ENCODE data around the gene CDC42BPB.

CDC42BPB gene

DNA sequence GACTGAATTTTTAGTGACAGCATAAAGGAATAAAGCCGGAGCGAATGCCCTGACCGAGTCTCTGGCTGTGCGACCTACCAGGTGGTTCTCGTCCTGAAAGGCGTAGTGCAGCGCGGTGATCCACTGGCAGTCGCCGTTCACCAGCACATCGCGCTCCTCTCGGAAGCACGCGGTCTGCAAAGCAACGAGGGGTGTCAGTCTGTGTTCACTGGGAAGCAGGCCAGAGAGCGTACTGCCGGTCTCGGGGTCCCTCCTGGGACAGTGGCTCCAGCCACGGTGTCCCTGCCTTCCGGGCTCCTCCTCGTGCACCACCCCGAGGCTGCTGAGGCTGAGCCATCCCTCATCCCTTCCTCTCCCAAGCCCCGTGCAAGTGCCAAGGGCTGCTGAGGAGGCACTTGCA lies 53.5 kb downstream of the CDC42BPB start:
- Histone ChIP-seq H2AFZ (no peak overlapping the region), H3K9me3 (ENCODE audit: control insufficient read depth, low read length) (no peaks in the 10 kb centered on the region), H3K4me2 (ENCODE audit: low read length) (no peak overlapping the region), H3K27ac (no peak overlapping the region), H3K4me3 (ENCODE audit: low read depth, low read length) (no peak overlapping the region), H3K9ac (no peak overlapping the region), H3K36me3 (ENCODE audit: control insufficient read depth, insufficient read depth, low read length) (no peaks in the 10 kb centered on the region), H3K27me3 (ENCODE audit: control insufficient read depth, insufficient read depth, low read length) (no peaks in the 10 kb centered on the region), H3K4me1 (no peaks in the 10 kb centered on the region), H3K79me2 (peaks cover 60% of the 10 kb centered on the region)
- TF ChIP-seq, protein P1, sequence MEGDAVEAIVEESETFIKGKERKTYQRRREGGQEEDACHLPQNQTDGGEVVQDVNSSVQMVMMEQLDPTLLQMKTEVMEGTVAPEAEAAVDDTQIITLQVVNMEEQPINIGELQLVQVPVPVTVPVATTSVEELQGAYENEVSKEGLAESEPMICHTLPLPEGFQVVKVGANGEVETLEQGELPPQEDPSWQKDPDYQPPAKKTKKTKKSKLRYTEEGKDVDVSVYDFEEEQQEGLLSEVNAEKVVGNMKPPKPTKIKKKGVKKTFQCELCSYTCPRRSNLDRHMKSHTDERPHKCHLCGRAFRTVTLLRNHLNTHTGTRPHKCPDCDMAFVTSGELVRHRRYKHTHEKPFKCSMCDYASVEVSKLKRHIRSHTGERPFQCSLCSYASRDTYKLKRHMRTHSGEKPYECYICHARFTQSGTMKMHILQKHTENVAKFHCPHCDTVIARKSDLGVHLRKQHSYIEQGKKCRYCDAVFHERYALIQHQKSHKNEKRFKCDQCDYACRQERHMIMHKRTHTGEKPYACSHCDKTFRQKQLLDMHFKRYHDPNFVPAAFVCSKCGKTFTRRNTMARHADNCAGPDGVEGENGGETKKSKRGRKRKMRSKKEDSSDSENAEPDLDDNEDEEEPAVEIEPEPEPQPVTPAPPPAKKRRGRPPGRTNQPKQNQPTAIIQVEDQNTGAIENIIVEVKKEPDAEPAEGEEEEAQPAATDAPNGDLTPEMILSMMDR (IDR thresholded peaks at IDR 0.05) = no peak

DNA sequence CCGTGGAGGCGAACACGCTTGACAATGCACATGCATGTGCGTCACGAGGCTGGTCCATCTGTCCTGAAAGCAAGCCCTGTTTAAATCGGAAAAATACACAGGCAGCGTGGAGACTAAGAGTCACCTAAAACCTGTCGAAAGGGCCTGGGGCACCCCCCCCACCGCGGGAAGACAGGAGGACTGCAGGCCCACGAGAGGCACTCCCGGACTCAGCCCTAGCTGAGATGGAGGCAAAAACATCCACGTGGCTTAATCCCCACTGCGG lies 54.1 kb downstream of the CDC42BPB start:
- TF ChIP-seq, protein P1 (IDR thresholded peaks at IDR 0.05) = no peak
- Histone ChIP-seq H2AFZ (no peak overlapping the region), H3K9me3 (ENCODE audit: control insufficient read depth, low read length) (no peaks in the 10 kb centered on the region), H3K36me3 (ENCODE audit: control insufficient read depth, insufficient read depth, low read length) (no peaks in the 10 kb centered on the region), H3K27ac (no peak overlapping the region), H3K9ac (no peak overlapping the region), H3K27me3 (ENCODE audit: control insufficient read depth, insufficient read depth, low read length) (no peaks in the 10 kb centered on the region), H3K4me3 (ENCODE audit: low read depth, low read length) (no peak overlapping the region), H3K4me2 (ENCODE audit: low read length) (no peak overlapping the region), H3K4me1 (no peaks in the 10 kb centered on the region), H3K79me2 (peaks cover 57% of the 10 kb centered on the region)

DNA sequence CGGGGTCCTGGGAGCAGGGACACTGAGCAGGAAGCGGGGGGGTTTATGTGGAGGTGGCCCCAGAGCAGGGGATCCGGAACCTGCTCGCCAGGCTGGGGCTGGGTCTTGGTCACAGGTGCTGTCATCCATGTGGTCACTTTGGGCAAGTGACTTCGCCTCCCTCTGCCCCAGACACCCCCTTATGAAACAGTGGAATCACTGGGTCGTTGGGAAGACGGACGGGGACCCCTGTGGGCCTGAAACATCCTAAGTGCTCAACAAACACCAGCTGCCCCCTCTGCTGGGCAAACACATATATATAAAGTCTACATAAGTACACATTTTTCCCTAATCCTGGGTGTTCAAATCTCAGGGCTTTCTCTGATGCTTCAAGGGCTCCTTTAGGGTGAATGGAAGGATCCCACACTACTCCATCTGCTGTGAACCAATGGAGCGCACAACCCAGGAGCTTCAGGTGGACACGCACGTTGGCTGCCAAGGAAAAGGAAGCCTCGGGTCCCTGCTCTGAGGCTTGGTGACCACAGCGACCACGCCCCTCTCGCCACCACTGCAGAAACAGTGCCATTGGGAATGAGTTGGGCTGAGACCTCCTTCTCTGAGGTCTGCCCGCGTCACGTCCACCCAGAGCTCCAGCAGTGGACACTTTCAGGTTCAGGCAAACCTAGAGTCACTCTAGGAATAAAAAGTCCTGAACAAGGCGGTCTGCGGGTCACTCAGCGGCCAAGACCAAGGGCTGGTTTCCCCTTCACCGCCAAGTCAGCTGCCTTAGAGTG lies 54.6 kb downstream of the CDC42BPB start:
- Histone ChIP-seq H3K79me2 (peaks cover 54% of the 10 kb centered on the region), H3K4me1 (no peaks in the 10 kb centered on the region), H3K4me2 (ENCODE audit: low read length) (no peak overlapping the region), H3K27me3 (ENCODE audit: control insufficient read depth, insufficient read depth, low read length) (no peaks in the 10 kb centered on the region), H3K4me3 (ENCODE audit: low read depth, low read length) (no peak overlapping the region), H3K9me3 (ENCODE audit: control insufficient read depth, low read length) (no peaks in the 10 kb centered on the region), H3K36me3 (ENCODE audit: control insufficient read depth, insufficient read depth, low read length) (no peaks in the 10 kb centered on the region), H3K9ac (no peak overlapping the region), H2AFZ (no peak overlapping the region), H3K27ac (no peak overlapping the region)
- TF ChIP-seq, protein P1 (IDR thresholded peaks at IDR 0.05) = no peak

DNA sequence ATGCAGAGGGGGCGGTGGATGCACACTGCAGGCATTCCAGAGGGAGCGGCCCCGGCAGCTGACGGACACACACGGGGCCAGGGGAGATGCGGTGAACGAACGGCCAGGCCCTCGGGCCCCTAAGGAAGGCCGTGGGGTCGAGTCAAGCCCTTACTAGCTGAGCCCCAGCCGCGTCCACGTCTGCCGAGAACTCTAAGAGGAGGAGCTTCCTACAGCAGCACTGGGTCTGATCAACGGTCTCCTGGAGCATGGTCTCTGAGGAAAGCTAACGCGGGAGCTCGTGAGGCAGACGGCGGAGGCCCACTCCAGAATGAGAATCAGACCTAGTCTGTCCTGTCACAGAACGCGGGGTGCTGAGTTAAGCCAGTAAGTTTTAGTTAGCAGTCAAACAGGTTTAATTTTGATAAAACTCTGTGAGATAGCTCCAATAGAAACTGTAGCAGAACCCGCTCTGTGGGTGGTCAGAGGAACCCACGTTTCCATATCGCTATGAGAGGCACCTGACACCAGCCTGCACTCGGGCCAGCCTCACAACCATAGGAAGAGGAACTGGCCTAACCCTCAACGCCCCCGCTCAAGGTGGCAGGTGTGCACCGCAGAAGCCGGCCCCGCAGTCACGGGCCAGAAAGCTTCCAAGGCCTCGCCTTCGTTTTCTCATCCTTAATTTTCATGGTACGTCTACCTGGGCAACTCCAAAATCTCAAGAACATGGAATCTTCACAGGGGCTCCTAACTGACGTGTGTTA lies 55.5 kb downstream of the CDC42BPB start:
- TF ChIP-seq, protein P1 (IDR thresholded peaks at IDR 0.05) = no peak
- Histone ChIP-seq H3K79me2 (peaks cover 50% of the 10 kb centered on the region), H3K4me3 (ENCODE audit: low read depth, low read length) (no peak overlapping the region), H3K36me3 (ENCODE audit: control insufficient read depth, insufficient read depth, low read length) (no peaks in the 10 kb centered on the region), H3K27me3 (ENCODE audit: control insufficient read depth, insufficient read depth, low read length) (no peaks in the 10 kb centered on the region), H3K27ac (no peak overlapping the region), H3K4me1 (no peaks in the 10 kb centered on the region), H3K9me3 (ENCODE audit: control insufficient read depth, low read length) (no peaks in the 10 kb centered on the region), H3K9ac (no peak overlapping the region), H3K4me2 (ENCODE audit: low read length) (no peak overlapping the region), H2AFZ (no peak overlapping the region)

All from parathyroid adenoma (tissue), 2 donors.